PC-3 (cell line): ENCODE measurements around the gene STRADA. TPM values are rescaled to one million over a fixed set of nuclear protein-coding genes. Genes with fewer than 3 reads are reported as not detected.

ENCODE experiments used
- ATAC-seq: fragments of 200-7000 bp; cut with Tn5 transposase; 2 replicates; pipeline ENCODE4 v1.9.1; 2020; ENCODE audit warnings: mild to moderate bottlenecking, moderate library complexity
- BruUV-seq: library from RNA; stranded (reverse); fragments of 400-500 nt; replicated peaks from 2 replicates; lab custom pipeline; 2021; lab: Mats Ljungman, UMichigan
- CTCF ChIA-PET: fragments of 300-600 bp; sonication (Branson Sonifier 250); formaldehyde crosslinking; loops from one replicate; lab custom pipeline; 2022; ENCODE audit warnings: antibody characterized with exemption; lab: Charles Lee
- POLR2A ChIA-PET: fragments of 300-600 bp; sonication (Branson Sonifier 250); formaldehyde crosslinking; loops from one replicate; lab custom pipeline; 2022; ENCODE audit warnings: antibody characterized with exemption; ENCODE audit not compliant: unreplicated experiment; lab: Charles Lee
- DNase-seq: peaks from one replicate; pipeline ENCODE4 v3.0.0-alpha.2; 2015
- H2AFZ ChIP-seq: fragments of 300-600 bp; sonication (generic); 2 replicates; pipeline ENCODE4 v1.6.0; 2016; ENCODE audit warnings: antibody characterized with exemption, low read length
- H3F3A ChIP-seq: fragments of 300-600 bp; sonication (generic); one replicate; pipeline ENCODE4 v1.6.0; 2017; ENCODE audit warnings: antibody characterized with exemption, low read length, control low read depth, mild to moderate bottlenecking; ENCODE audit not compliant: unreplicated experiment
- H3K27ac ChIP-seq: fragments of 300-600 bp; sonication (generic); 2 replicates; pipeline ENCODE4 v1.5.1; 2016; ENCODE audit warnings: mild to moderate bottlenecking, low read length
- H3K27me3 ChIP-seq: fragments of 300-600 bp; sonication (generic); 2 replicates; pipeline ENCODE4 v1.6.1; 2016; ENCODE audit warnings: low read length, mixed read lengths
- H3K36me3 ChIP-seq: fragments of 300-600 bp; sonication (generic); 2 replicates; pipeline ENCODE4 v1.6.1; 2016; ENCODE audit warnings: low read depth, mixed run types, low read length, mixed read lengths
- H3K4me1 ChIP-seq: fragments of 300-600 bp; sonication (generic); 2 replicates; pipeline ENCODE4 v1.5.1; 2016; ENCODE audit warnings: low read length; ENCODE audit not compliant: insufficient read depth
- H3K4me2 ChIP-seq: fragments of 300-600 bp; sonication (generic); 2 replicates; pipeline ENCODE4 v1.6.0; 2016; ENCODE audit warnings: low read length
- H3K4me3 ChIP-seq: fragments of 300-600 bp; sonication (generic); 2 replicates; pipeline ENCODE4 v1.5.1; 2016; ENCODE audit warnings: mild to moderate bottlenecking, low read length, mixed read lengths
- H3K79me2 ChIP-seq: fragments of 300-600 bp; sonication (generic); 2 replicates; pipeline ENCODE4 v1.6.1; 2017; ENCODE audit warnings: low read length, mixed read lengths
- H3K9ac ChIP-seq: fragments of 300-600 bp; sonication (generic); 2 replicates; pipeline ENCODE4 v1.6.0; 2016; ENCODE audit warnings: mild to moderate bottlenecking, low read length
- H3K9me2 ChIP-seq: fragments of 300-600 bp; sonication (generic); replicated peaks from 2 replicates; pipeline ENCODE4 v1.6.1; 2016; ENCODE audit warnings: mixed run types, low read length, mixed read lengths
- H3K9me3 ChIP-seq: fragments of 300-600 bp; sonication (generic); 2 replicates; pipeline ENCODE4 v1.6.1; 2016; ENCODE audit warnings: low read length, mixed read lengths
- H4K20me1 ChIP-seq: fragments of 300-600 bp; sonication (generic); 2 replicates; pipeline ENCODE4 v1.6.1; 2016; ENCODE audit warnings: low read length, mixed read lengths
- EZH2 ChIP-seq: fragments of 300-600 bp; sonication (generic); IDR thresholded peaks from one replicate; pipeline ENCODE4 v1.6.1; 2017; ENCODE audit warnings: antibody characterized with exemption, mild to moderate bottlenecking, low read length; ENCODE audit not compliant: unreplicated experiment
- EZH2phosphoT487 ChIP-seq: fragments of 300-600 bp; sonication (generic); IDR thresholded peaks from 2 replicates; pipeline ENCODE4 v1.6.1; 2018; ENCODE audit warnings: mild to moderate bottlenecking, antibody characterized with exemption, low read length, borderline replicate concordance
- intact Hi-C: fragments of 100-400 bp; cut with micrococcal nuclease; formaldehyde crosslinking; loops from 2 replicates; pipeline ENCODE4 v1.9.0; 2023
- total RNA-seq: library from RNA; depleted of rRNA; stranded (reverse); fragments of >200 nt; gene quantifications from 2 replicates; pipeline ENCODE4 v1.2.3, GENCODE V29; 2014
- TF ChIP-seq, protein P1 (sequence below): fragments of 300-600 bp; sonication (generic); conservative IDR thresholded peaks from 2 replicates; pipeline ENCODE4 v1.5.1; 2017; ENCODE audit warnings: antibody characterized with exemption, low read depth, mild to moderate bottlenecking, low read length

Gene STRADA
- total RNA-seq, 1 experiment from 2014 or later, result 17.9 TPM

DNA sequence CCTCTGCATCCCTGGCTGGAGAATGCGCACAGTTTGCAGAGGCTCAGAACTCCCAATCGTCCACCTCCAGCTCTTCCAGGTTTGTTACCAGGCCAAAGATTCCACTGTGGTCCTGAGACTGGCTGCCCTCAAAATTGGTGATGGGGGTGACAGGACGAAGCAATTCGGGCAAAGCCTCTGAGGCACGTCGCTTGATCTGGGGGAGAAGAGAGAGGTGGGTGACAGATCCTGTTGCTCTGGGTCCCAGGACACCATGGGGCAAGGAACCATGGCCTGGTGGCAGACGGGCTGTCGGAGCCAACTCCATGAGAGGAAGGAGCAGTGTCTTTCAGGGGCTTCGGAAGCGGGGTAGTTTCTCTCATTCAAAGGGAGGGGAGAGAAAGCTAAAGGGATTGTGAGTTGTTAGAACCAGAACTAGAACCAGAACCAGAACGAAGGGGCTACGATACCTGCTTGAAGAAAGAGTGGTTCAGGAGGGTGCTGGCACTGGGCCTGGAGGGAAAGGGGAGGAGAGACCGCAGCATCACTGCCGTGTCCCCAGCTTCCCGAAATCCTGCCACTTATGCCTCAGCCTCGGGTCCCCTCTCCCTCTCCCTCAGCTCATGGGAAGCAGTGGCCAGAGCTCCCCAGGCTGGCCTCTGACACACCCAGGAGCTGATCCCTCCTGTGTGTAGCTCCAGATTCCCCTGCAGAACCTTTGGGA lies 37.9 kb downstream of the STRADA start:
- no peak overlapping the region for H3K4me2 ChIP-seq
- no peak overlapping the region for H3K9ac ChIP-seq
- ChIA-PET POLR2A (no interaction called here), CTCF (no interaction called here)
- H3K79me2 ChIP-seq, result no peaks in the 10 kb centered on the region
- no peaks in the 10 kb centered on the region for H3K9me3 ChIP-seq
- ATAC-seq, result no peak
- H3K36me3 ChIP-seq, result no peaks in the 10 kb centered on the region
- no peak overlapping the region for H2AFZ ChIP-seq
- no peaks in the 10 kb centered on the region for H3F3A ChIP-seq
- no peak for DNase-seq
- no peaks in the 10 kb centered on the region for H3K27me3 ChIP-seq
- TF ChIP-seq EZH2, result no peak
- no peak for TF ChIP-seq EZH2phosphoT487
- TF ChIP-seq, protein P1, sequence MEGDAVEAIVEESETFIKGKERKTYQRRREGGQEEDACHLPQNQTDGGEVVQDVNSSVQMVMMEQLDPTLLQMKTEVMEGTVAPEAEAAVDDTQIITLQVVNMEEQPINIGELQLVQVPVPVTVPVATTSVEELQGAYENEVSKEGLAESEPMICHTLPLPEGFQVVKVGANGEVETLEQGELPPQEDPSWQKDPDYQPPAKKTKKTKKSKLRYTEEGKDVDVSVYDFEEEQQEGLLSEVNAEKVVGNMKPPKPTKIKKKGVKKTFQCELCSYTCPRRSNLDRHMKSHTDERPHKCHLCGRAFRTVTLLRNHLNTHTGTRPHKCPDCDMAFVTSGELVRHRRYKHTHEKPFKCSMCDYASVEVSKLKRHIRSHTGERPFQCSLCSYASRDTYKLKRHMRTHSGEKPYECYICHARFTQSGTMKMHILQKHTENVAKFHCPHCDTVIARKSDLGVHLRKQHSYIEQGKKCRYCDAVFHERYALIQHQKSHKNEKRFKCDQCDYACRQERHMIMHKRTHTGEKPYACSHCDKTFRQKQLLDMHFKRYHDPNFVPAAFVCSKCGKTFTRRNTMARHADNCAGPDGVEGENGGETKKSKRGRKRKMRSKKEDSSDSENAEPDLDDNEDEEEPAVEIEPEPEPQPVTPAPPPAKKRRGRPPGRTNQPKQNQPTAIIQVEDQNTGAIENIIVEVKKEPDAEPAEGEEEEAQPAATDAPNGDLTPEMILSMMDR, result no peak
- peaks cover 7% of the 10 kb centered on the region; the same call in 1 of the 2 replicates for H3K4me1 ChIP-seq
- no peak overlapping the region for H3K27ac ChIP-seq
- no TSS peak for BruUV-seq
- H3K9me2 ChIP-seq, result no peaks in the 10 kb centered on the region
- H4K20me1 ChIP-seq, result no peaks in the 10 kb centered on the region
- intact Hi-C loops, result no loop called here
- no peak overlapping the region for H3K4me3 ChIP-seq

DNA sequence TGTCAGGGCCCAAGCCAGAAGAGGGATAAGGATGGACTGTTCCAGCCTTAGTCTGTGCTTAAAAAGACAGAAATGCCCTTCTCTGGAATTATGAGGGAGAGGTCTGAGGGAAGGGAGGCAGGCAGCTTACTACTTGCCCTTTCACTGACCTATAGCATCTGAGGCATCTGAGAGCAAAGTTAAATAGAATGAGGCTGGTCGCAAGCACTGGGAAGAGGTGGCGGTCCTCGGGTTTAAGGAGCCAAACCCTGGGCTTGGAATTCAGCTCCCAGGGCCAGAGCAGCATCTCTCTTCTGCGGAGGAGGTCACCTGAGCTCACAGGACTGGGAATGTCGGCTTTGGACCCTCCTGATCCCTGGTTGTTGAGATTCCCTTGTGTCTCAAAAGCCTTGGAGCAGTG lies 38.6 kb downstream of the STRADA start:
- DNase-seq (no peak), ATAC-seq (no peak)
- H3K9me3 ChIP-seq, result no peaks in the 10 kb centered on the region
- no peak overlapping the region for H3K4me3 ChIP-seq
- no peak overlapping the region for H2AFZ ChIP-seq
- no peaks in the 10 kb centered on the region for H4K20me1 ChIP-seq
- no peaks in the 10 kb centered on the region for H3K79me2 ChIP-seq
- no peak overlapping the region for H3K4me2 ChIP-seq
- H3K9me2 ChIP-seq, result no peaks in the 10 kb centered on the region
- no peak overlapping the region for H3K9ac ChIP-seq
- CTCF ChIA-PET, result no interaction called here
- H3F3A ChIP-seq, result no peaks in the 10 kb centered on the region
- no peak overlapping the region for H3K27ac ChIP-seq
- no peaks in the 10 kb centered on the region for H3K27me3 ChIP-seq
- POLR2A ChIA-PET, result no interaction called here
- no peaks in the 10 kb centered on the region for H3K36me3 ChIP-seq
- H3K4me1 ChIP-seq, result peaks cover 7% of the 10 kb centered on the region; the same call in 1 of the 2 replicates
- intact Hi-C loops, result no loop called here
- no peak for TF ChIP-seq EZH2
- no peak for TF ChIP-seq EZH2phosphoT487
- TF ChIP-seq, protein P1, result no peak
- TSS peak; percentile 32 for BruUV-seq

DNA sequence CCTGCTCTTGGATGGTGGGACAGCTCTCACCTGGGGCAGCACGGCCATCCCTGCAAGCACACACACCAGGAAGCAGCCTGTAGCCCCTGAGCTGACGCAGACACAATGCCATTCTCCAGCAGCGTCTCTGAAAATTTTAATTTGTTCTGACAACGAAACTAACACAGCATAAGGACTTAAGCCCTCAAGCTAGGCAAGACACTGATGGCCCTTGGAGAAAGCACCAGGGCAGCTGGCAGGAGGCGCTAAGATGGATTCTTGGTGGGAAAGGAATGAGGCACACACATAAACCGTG lies 38.9 kb downstream of the STRADA start:
- CTCF ChIA-PET, result no interaction called here
- no TSS peak for BruUV-seq
- no peak overlapping the region for H2AFZ ChIP-seq
- no peaks in the 10 kb centered on the region for H4K20me1 ChIP-seq
- no peaks in the 10 kb centered on the region for H3F3A ChIP-seq
- H3K4me2 ChIP-seq, result no peak overlapping the region
- ATAC-seq, result no peak
- H3K9me3 ChIP-seq, result no peaks in the 10 kb centered on the region
- POLR2A ChIA-PET, result interaction anchor here (0.6 kb wide), 1 partner anchor 101 kb away, joined by 7 read pairs; no protein-coding TSS in a partner anchor
- TF ChIP-seq, protein P1, result no peak
- TF ChIP-seq EZH2 (no peak), EZH2phosphoT487 (no peak)
- H3K27me3 ChIP-seq, result no peaks in the 10 kb centered on the region
- no peaks in the 10 kb centered on the region for H3K9me2 ChIP-seq
- H3K27ac ChIP-seq, result no peak overlapping the region
- peaks cover 7% of the 10 kb centered on the region; the same call in 1 of the 2 replicates for H3K4me1 ChIP-seq
- H3K36me3 ChIP-seq, result no peaks in the 10 kb centered on the region
- no peaks in the 10 kb centered on the region for H3K79me2 ChIP-seq
- no peak overlapping the region for H3K4me3 ChIP-seq
- intact Hi-C loops, result no loop called here
- no peak overlapping the region for H3K9ac ChIP-seq
- no peak for DNase-seq
